Panc1 (cell line): ENCODE data around the gene NPY1R. TPM values are rescaled to one million over a fixed set of nuclear protein-coding genes. Genes with fewer than 3 reads are reported as not detected.

Experiments used
- ATAC-seq: fragments of 200-7000 bp; cut with Tn5 transposase; 2 replicates; pipeline ENCODE4 v1.9.1; 2020; ENCODE audit warnings: mild to moderate bottlenecking, moderate library complexity
- BruUV-seq: library from RNA; stranded (reverse); fragments of 400-500 nt; replicated peaks from 2 replicates; lab custom pipeline; 2021; lab: Mats Ljungman, UMichigan
- CTCF ChIA-PET: fragments of 300-600 bp; sonication (Branson Sonifier 250); formaldehyde crosslinking; loops from one replicate; lab custom pipeline; 2022; ENCODE audit warnings: antibody characterized with exemption; lab: Charles Lee
- POLR2A ChIA-PET: fragments of 300-600 bp; sonication (Branson Sonifier 250); formaldehyde crosslinking; loops from one replicate; lab custom pipeline; 2022; ENCODE audit warnings: antibody characterized with exemption; lab: Charles Lee
- DNase-seq: peaks from one replicate; pipeline ENCODE4 v3.0.0-alpha.2; 2010; ENCODE audit warnings: low read depth, low spot score
- H3K27ac ChIP-seq: 2 replicates; pipeline ENCODE4 v1.5.1; 2011; ENCODE audit warnings: mild to moderate bottlenecking, low read length, inconsistent platforms
- H3K27me3 ChIP-seq: fragments of 200-500 bp; sonication (Bioruptor generic); 2 replicates; pipeline ENCODE4 v1.6.0; 2014; ENCODE audit warnings: low read length, inconsistent platforms; ENCODE audit not compliant: control insufficient read depth, insufficient read depth
- H3K36me3 ChIP-seq: fragments of 200-500 bp; sonication (Bioruptor generic); 2 replicates; pipeline ENCODE4 v1.5.1; 2014; ENCODE audit warnings: inconsistent platforms, mild to moderate bottlenecking, low read length, moderate library complexity; ENCODE audit not compliant: control insufficient read depth, insufficient read depth
- H3K4me1 ChIP-seq: 2 replicates; pipeline ENCODE4 v1.5.1; 2011; ENCODE audit warnings: inconsistent platforms, mild to moderate bottlenecking, low read length, moderate library complexity; ENCODE audit not compliant: control insufficient read depth, insufficient read depth
- H3K4me3 ChIP-seq, 2 experiments: 2 replicates each; pipeline ENCODE4 v1.5.1; 2011 to 2012; ENCODE audit warnings: low read depth in 2 of 2, low read length in 2 of 2, mild to moderate bottlenecking in 2 of 2, inconsistent platforms in 1 of 2, moderate library complexity in 1 of 2
- H3K9me3 ChIP-seq: fragments of 200-500 bp; sonication (Bioruptor generic); 2 replicates; pipeline ENCODE4 v1.5.1; 2014; ENCODE audit warnings: low read depth, mild to moderate bottlenecking, inconsistent platforms, low read length, moderate library complexity; ENCODE audit not compliant: control insufficient read depth, insufficient read depth
- CTCF ChIP-seq: fragments of 450-650 bp; IDR thresholded peaks from 2 replicates; pipeline ENCODE4 v1.5.1; 2017; ENCODE audit warnings: mild to moderate bottlenecking
- POLR2AphosphoS5 ChIP-seq: IDR thresholded peaks from 2 replicates; pipeline ENCODE4 v1.6.1; 2012; ENCODE audit warnings: mild to moderate bottlenecking, low read depth, low read length, moderate library complexity
- REST ChIP-seq, 2 experiments: IDR thresholded peaks; 2 replicates each; pipeline ENCODE4 v1.6.1; 2011 to 2012; ENCODE audit warnings: low read depth in 2 of 2, control low read depth in 1 of 2, low read length in 1 of 2, mild to moderate bottlenecking in 1 of 2, moderate library complexity in 1 of 2; ENCODE audit not compliant: insufficient read depth in 1 of 2
- SIN3A ChIP-seq: IDR thresholded peaks from 2 replicates; pipeline ENCODE4 v1.6.1; 2012; ENCODE audit warnings: low read depth, mild to moderate bottlenecking, low read length, moderate library complexity, borderline replicate concordance; ENCODE audit not compliant: insufficient read depth
- TCF7L2 ChIP-seq: IDR thresholded peaks from 2 replicates; pipeline ENCODE4 v1.6.1; 2011; ENCODE audit warnings: mild to moderate bottlenecking, low read depth, low read length, inconsistent platforms
- in situ Hi-C: cut with HindIII; loops from 2 replicates; pipeline ENCODE4 v1.10.0; 2016; ENCODE audit warnings: low sequenced_read_pairs, low pct_unique_long_range_greater_than_20kb
- intact Hi-C: fragments of 100-400 bp; cut with micrococcal nuclease; formaldehyde crosslinking; loops from one replicate; pipeline ENCODE4 v1.10.0; 2022; ENCODE audit not compliant: unreplicated experiment
- total RNA-seq: library from RNA; stranded (reverse); gene quantifications from one replicate; pipeline ENCODE4 v1.2.1, GENCODE V29; 2021; ENCODE audit not compliant: unreplicated experiment

The NPY1R gene
- total RNA-seq, 1 experiment from 2014 or later = not detected

DNA sequence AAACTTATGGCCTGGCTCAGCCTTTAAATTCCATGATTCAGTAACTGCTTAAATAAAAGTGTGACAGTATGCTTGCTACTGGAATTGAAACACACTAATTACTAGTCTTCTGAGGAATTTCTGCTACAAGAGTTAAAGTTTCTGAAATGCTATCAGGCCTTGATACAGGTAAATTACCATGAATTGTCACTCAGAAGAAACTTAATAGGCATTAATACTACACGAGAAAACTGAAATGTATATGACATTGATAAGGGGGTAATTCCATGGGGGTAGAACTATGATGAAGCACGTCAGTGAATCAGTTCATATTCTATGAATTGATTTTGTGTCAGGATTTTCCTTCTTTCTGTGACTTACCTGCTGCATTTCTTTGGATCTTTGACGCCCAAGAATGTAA lies 3.0 kb upstream of the NPY1R start:
- Histone ChIP-seq H3K36me3 (no peaks in the 10 kb centered on the region), H3K9me3 (no peaks in the 10 kb centered on the region), H3K27me3 (no peaks in the 10 kb centered on the region; the same call in none of the 2 replicates), H3K27ac (no peak overlapping the region), H3K4me3 (no peak overlapping the region), H3K4me1 (no peaks in the 10 kb centered on the region)
- in situ Hi-C loops = no loop called here
- intact Hi-C loops = no loop called here
- BruUV-seq = no TSS peak
- ATAC-seq (no peak), DNase-seq (no peak)
- TF ChIP-seq TCF7L2 (no peak), CTCF (no peak), REST (IDR thresholded peaks at IDR 0.05; ENCODE audit: insufficient read depth in 1 of 2, low read depth in 2 of 2, low read length in 1 of 2) (no peak), POLR2AphosphoS5 (no peak), SIN3A (no peak)
- CTCF ChIA-PET = no interaction called here
- POLR2A ChIA-PET = no interaction called here

DNA sequence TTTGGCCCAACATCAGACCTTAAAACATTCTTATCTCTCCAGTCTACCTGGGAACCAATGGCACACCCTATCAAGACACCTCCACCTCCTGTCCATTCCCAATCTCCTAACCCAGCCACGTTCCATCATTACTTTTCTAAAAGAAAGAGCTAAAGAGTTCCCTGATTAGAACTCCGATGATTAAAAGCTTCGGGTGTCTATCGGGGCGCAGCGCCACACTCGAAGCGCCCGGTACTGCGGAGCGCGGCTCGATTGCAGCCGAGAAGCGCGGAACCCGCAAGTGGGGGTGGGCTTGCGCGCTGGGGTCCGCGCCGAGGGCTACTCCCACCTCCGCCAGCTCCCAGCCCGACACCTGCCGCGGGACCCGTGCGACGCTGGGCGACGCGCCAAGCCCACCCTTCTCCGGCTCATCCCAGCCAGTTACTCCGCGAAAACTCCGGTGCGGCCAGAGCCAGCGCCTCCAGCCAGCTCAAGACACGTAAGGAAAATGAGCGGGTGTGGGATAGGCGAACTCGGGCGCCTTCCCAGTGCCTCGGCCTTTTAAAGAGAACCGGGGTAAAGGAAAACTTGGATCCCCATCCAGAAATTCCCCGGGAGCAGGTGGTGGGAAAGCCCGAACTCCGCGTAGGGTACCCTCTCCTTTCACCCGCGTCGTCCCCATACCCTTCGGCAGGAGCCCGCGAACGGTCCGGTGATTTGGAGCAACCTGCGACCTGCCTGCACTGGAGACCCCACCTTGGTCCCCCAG lies 593 bp downstream of the NPY1R start:
- Histone ChIP-seq H3K27me3 (no peaks in the 10 kb centered on the region; the same call in none of the 2 replicates), H3K36me3 (no peaks in the 10 kb centered on the region), H3K27ac (no peak overlapping the region), H3K4me3 (peak overlapping the region; percentile 41 to 72), H3K9me3 (no peaks in the 10 kb centered on the region), H3K4me1 (no peaks in the 10 kb centered on the region)
- DNase-seq (no peak), ATAC-seq (peak; percentile 82)
- TF ChIP-seq SIN3A (no peak), CTCF (peak; percentile 10; the same call in 1 of the 2 replicates)
- no TSS peak for BruUV-seq
- intact Hi-C loops = loop anchor here (2.0 to 5.0 kb wide), 5 partner anchors 165 to 835 kb away; partner anchors contain the start of gene NAF1
- in situ Hi-C loops = no loop called here
- POLR2A ChIA-PET = interaction anchor here (0.6 kb wide), 2 partner anchors 161 to 973 kb away, joined by 3 read pairs; no protein-coding TSS in a partner anchor
- CTCF ChIA-PET = interaction anchor here (0.5 to 1.2 kb wide), 2 partner anchors 65 to 834 kb away, joined by 3 to 6 read pairs; no protein-coding TSS in a partner anchor
